Neural cell (in vitro differentiated cells): ENCODE results near the gene RARG. TPM values are rescaled to one million over a fixed set of nuclear protein-coding genes. Genes with fewer than 3 reads are reported as not detected.

Source experiments
- H2AFZ ChIP-seq: fragments of 200-600, 300-800 bp; sonication (generic), shearing (Covaris generic); 2 replicates; pipeline ENCODE4 v1.6.0; 2014; ENCODE audit warnings: low read depth, mild to moderate bottlenecking, antibody characterized with exemption, low read length, moderate library complexity
- H3F3A ChIP-seq: fragments of 200-600 bp; shearing (Covaris generic); 2 replicates; pipeline ENCODE4 v1.6.1; 2016; ENCODE audit warnings: mild to moderate bottlenecking, moderate library complexity, mixed read lengths, antibody characterized with exemption, low read length; ENCODE audit not compliant: insufficient read depth, poor library complexity, severe bottlenecking
- H3K27ac ChIP-seq: fragments of 200-600, 300-800 bp; sonication (generic), shearing (Covaris generic); 2 replicates; pipeline ENCODE4 v1.5.1; 2014; ENCODE audit warnings: mild to moderate bottlenecking, low read length, moderate library complexity
- H3K27me3 ChIP-seq: fragments of 300-800, 200-600 bp; sonication (generic), shearing (Covaris generic); 2 replicates; pipeline ENCODE4 v1.6.0; 2014; ENCODE audit warnings: mild to moderate bottlenecking, low read depth, low read length, moderate library complexity; ENCODE audit not compliant: insufficient read depth
- H3K36me3 ChIP-seq: fragments of 300-800, 200-600 bp; sonication (generic), shearing (Covaris generic); 2 replicates; pipeline ENCODE4 v1.5.1; 2014; ENCODE audit warnings: mild to moderate bottlenecking, antibody characterized with exemption, low read length, moderate library complexity; ENCODE audit not compliant: insufficient read depth
- H3K4me2 ChIP-seq: fragments of 300-800, 200-600 bp; sonication (generic), shearing (Covaris generic); 2 replicates; pipeline ENCODE4 v1.6.0; 2014; ENCODE audit warnings: mild to moderate bottlenecking, low read length
- H3K4me3 ChIP-seq: fragments of 300-800, 200-600 bp; sonication (generic), shearing (Covaris generic); 2 replicates; pipeline ENCODE4 v1.5.1; 2014; ENCODE audit warnings: mild to moderate bottlenecking, low read length, moderate library complexity
- H3K79me2 ChIP-seq: fragments of 200-600 bp; shearing (Covaris generic); replicated peaks from 2 replicates; pipeline ENCODE4 v1.6.0; 2014; ENCODE audit warnings: mild to moderate bottlenecking, low read length, moderate library complexity; ENCODE audit not compliant: insufficient read depth
- H3K9ac ChIP-seq: fragments of 300-800, 200-600 bp; sonication (generic), shearing (Covaris generic); 2 replicates; pipeline ENCODE4 v1.6.1; 2016; ENCODE audit warnings: mild to moderate bottlenecking, low read length, mixed read lengths
- H3K9me2 ChIP-seq: fragments of 200-600 bp; shearing (Covaris generic); 2 replicates; pipeline ENCODE4 v1.6.1; 2016; ENCODE audit warnings: mild to moderate bottlenecking, low read length, mixed read lengths; ENCODE audit not compliant: insufficient read depth
- H3K9me3 ChIP-seq: fragments of 200-600, 300-800 bp; sonication (generic), shearing (Covaris generic); 2 replicates; pipeline ENCODE4 v1.6.1; 2016; ENCODE audit warnings: mild to moderate bottlenecking, mixed run types, low read length, moderate library complexity, mixed read lengths
- H4K20me1 ChIP-seq: fragments of 200-600 bp; shearing (Covaris generic); 2 replicates; pipeline ENCODE4 v1.6.1; 2016; ENCODE audit warnings: mild to moderate bottlenecking, mixed run types; ENCODE audit not compliant: insufficient read depth
- CTCF ChIP-seq: fragments of 450-650 bp; IDR thresholded peaks from 2 replicates; pipeline ENCODE4 v1.5.1; 2014; ENCODE audit warnings: antibody characterized with exemption, mild to moderate bottlenecking, moderate library complexity; ENCODE audit not compliant: poor library complexity, severe bottlenecking
- EP300 ChIP-seq: fragments of 450-650 bp; conservative IDR thresholded peaks from 2 replicates; pipeline ENCODE4 v1.6.1; 2014; ENCODE audit warnings: antibody characterized with exemption, mild to moderate bottlenecking, moderate library complexity; ENCODE audit not compliant: poor library complexity, severe bottlenecking
- EZH2 ChIP-seq: fragments of 200-600, 300-800 bp; shearing (Covaris generic), sonication (generic); IDR thresholded peaks from 2 replicates; pipeline ENCODE4 v1.6.1; 2014; ENCODE audit warnings: antibody characterized with exemption, low read length, borderline replicate concordance, mild to moderate bottlenecking; ENCODE audit not compliant: insufficient read depth, poor library complexity, severe bottlenecking
- MXI1 ChIP-seq: fragments of 450-650 bp; conservative IDR thresholded peaks from 2 replicates; pipeline ENCODE4 v1.6.1; 2014; ENCODE audit warnings: antibody characterized with exemption, mild to moderate bottlenecking; ENCODE audit not compliant: poor library complexity, severe bottlenecking
- POLR2AphosphoS5 ChIP-seq: IDR thresholded peaks from 2 replicates; pipeline ENCODE4 v1.6.1; 2012
- RAD21 ChIP-seq: fragments of 450-650 bp; conservative IDR thresholded peaks from 2 replicates; pipeline ENCODE4 v1.6.1; 2014; ENCODE audit warnings: antibody characterized with exemption, mild to moderate bottlenecking, moderate library complexity
- REST ChIP-seq: IDR thresholded peaks from 2 replicates; pipeline ENCODE4 v1.6.1; 2012; ENCODE audit warnings: borderline replicate concordance
- SMC3 ChIP-seq: fragments of 450-650 bp; conservative IDR thresholded peaks from 2 replicates; pipeline ENCODE4 v1.6.1; 2014; ENCODE audit warnings: antibody characterized with exemption, mild to moderate bottlenecking, moderate library complexity; ENCODE audit not compliant: poor library complexity
- TAF1 ChIP-seq: IDR thresholded peaks from 2 replicates; pipeline ENCODE4 v1.6.1; 2012; ENCODE audit warnings: low read depth
- polyA plus RNA-seq: library from polyadenylated mRNA; depleted of rRNA; stranded (reverse); fragments of >200 nt; gene quantifications from 2 replicates; pipeline ENCODE4 v1.2.3, GENCODE V29; 2014

The RARG gene
- polyA plus RNA-seq, 1 donor from 2014 or later = 0.61 TPM

GRCh38 chr12:53196486-53196885, 35.5 kb downstream of the RARG start:
- TF ChIP-seq SMC3 (no peak), TAF1 (no peak), POLR2AphosphoS5 (no peak), REST (no peak), EP300 (no peak), EZH2 (no peak), RAD21 (no peak), MXI1 (no peak), CTCF (no peak)
- Histone ChIP-seq H3K4me3 (no peak overlapping the region), H3K9me3 (no peaks in the 10 kb centered on the region), H3K27ac (no peak overlapping the region), H3F3A (no peaks in the 10 kb centered on the region), H3K4me2 (no peak overlapping the region), H3K9me2 (no peaks in the 10 kb centered on the region), H2AFZ (no peak overlapping the region), H3K79me2 (no peaks in the 10 kb centered on the region), H4K20me1 (no peaks in the 10 kb centered on the region), H3K36me3 (no peaks in the 10 kb centered on the region), H3K27me3 (peaks cover 18% of the 10 kb centered on the region), H3K9ac (no peak overlapping the region)

- H3K79me2 ChIP-seq = no peaks in the 10 kb centered on the region
- no peaks in the 10 kb centered on the region for H3K9me2 ChIP-seq
- H3K9me3 ChIP-seq = no peaks in the 10 kb centered on the region
- no peak overlapping the region for H2AFZ ChIP-seq
- H3K27me3 ChIP-seq = peaks cover 18% of the 10 kb centered on the region
- TF ChIP-seq RAD21 (no peak), CTCF (no peak), SMC3 (no peak), EP300 (no peak), POLR2AphosphoS5 (no peak), EZH2 (no peak), TAF1 (no peak), MXI1 (no peak), REST (no peak)
- no peak overlapping the region for H3K9ac ChIP-seq
- H3K27ac ChIP-seq = no peak overlapping the region
- no peaks in the 10 kb centered on the region for H3F3A ChIP-seq
- no peak overlapping the region for H3K4me3 ChIP-seq
- H3K36me3 ChIP-seq = no peaks in the 10 kb centered on the region
- H4K20me1 ChIP-seq = no peaks in the 10 kb centered on the region
- H3K4me2 ChIP-seq = no peak overlapping the region
Measured at GRCh38 chr12:53195516-53196420, 36.2 kb downstream of the RARG start.
